SK-N-MC (cell line): ENCODE results near the gene OR56B1.

ENCODE experiments used
- EZH2 ChIP-seq: fragments of 200-600 bp; sonication (generic); IDR thresholded peaks from one replicate; pipeline ENCODE4 v1.6.1; 2017; ENCODE audit warnings: antibody characterized with exemption
- FOXP2 ChIP-seq: optimal IDR thresholded peaks from 2 replicates; pipeline ENCODE3; 2011; ENCODE audit warnings: mild to moderate bottlenecking, moderate library complexity; ENCODE audit not compliant: insufficient read depth; ENCODE audit errors: extremely low read length, control extremely low read depth
- POLR2AphosphoS5 ChIP-seq: IDR thresholded peaks from 2 replicates; pipeline ENCODE4 v1.6.1; 2012; ENCODE audit warnings: mild to moderate bottlenecking, low read depth, low read length, borderline replicate concordance

DNA sequence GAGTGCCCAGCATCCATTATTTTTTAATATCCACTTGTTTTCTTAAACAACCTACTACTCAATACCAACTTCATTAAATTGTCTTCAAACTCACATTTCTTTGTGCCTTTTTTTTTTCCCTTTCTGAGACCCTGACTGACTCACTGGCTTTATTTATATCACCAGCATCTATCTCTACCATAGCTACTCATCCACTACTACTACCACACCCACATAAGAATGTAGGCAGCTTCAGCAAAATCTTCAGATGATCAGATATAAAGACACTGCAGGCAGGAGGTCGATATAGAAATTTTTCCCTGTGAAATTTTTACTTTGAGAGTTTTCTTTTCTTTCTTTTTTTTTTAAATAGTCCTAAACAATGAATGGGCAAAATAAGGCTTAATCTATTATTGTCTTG, 2.2 kb downstream of the OR56B1 start:
- no peak for TF ChIP-seq EZH2
- TF ChIP-seq POLR2AphosphoS5, result no peak
- no peak for TF ChIP-seq FOXP2
